B cell (primary cell): ENCODE measurements around the gene MINDY2. TPM values are rescaled to one million over a fixed set of nuclear protein-coding genes. Genes with fewer than 3 reads are reported as not detected.
"Not testable (repeated sequence)": the region's sequence is repeated elsewhere in the genome, so short reads cannot be mapped to it uniquely, and the experiment has no call there.

Experiments used
- ATAC-seq: fragments of 200-7000 bp; cut with Tn5 transposase; one replicate; pipeline ENCODE4 v1.10.0; 2021; ENCODE audit warnings: low read depth, mild to moderate bottlenecking, moderate number of reproducible peaks, moderate library complexity
- CTCF ChIA-PET: fragments of 350-600 bp; sonication (Branson Sonifier 250); formaldehyde crosslinking; loops from one replicate; lab custom pipeline; 2021; ENCODE audit warnings: antibody characterized with exemption, inconsistent platforms; lab: Charles Lee
- POLR2A ChIA-PET: fragments of 350-600 bp; sonication (Branson Sonifier 250); formaldehyde crosslinking; loops from one replicate; lab custom pipeline; 2021; ENCODE audit warnings: antibody characterized with exemption; lab: Charles Lee
- DNase-seq: peaks from one replicate; pipeline ENCODE4 v3.0.0; 2013
- H2AFZ ChIP-seq: 2 replicates; pipeline ENCODE4 v1.6.1; 2012; ENCODE audit warnings: mild to moderate bottlenecking, low read depth, low read length; ENCODE audit not compliant: insufficient read depth, poor library complexity, severe bottlenecking
- H3K27ac ChIP-seq, 2 donors: 1 replicate in 1 of 2; 2 replicates in 1 of 2; pipeline ENCODE4 v1.5.1; 2012 to 2013; ENCODE audit warnings: low read length in 2 of 2, mild to moderate bottlenecking in 2 of 2, moderate library complexity in 1 of 2
- H3K27me3 ChIP-seq, 4 experiments: fragments of 200-600 bp in 1 of 4; sonication (generic) in 1 of 4; replicated peaks in 1 of 4; 1 replicate in 2 of 4; 2 replicates in 2 of 4; pipeline versions ENCODE4 v1.6.1 to v1.7.0; 2013 to 2016; ENCODE audit warnings: low read length in 3 of 4, mild to moderate bottlenecking in 2 of 4, mixed read lengths in 1 of 4, moderate library complexity in 1 of 4; ENCODE audit not compliant: insufficient read depth in 4 of 4, control insufficient read depth in 3 of 4; ENCODE audit errors: control extremely low read depth in 1 of 4
- H3K36me3 ChIP-seq, 2 experiments: replicated peaks in 1 of 2; 1 replicate in 1 of 2; 2 replicates in 1 of 2; pipeline versions ENCODE4 v1.6.1 to v1.7.1; 2013; ENCODE audit warnings: low read length in 1 of 2; ENCODE audit not compliant: insufficient read depth in 2 of 2, control insufficient read depth in 1 of 2; ENCODE audit errors: control extremely low read depth in 1 of 2, extremely low read depth in 1 of 2
- H3K4me1 ChIP-seq, 2 donors: fragments of 200-600 bp in 1 of 2; sonication (generic) in 1 of 2; 1 replicate in 1 of 2; 2 replicates in 1 of 2; pipeline versions ENCODE4 v1.5.1 to v1.6.1; 2013 to 2017; ENCODE audit warnings: low read length in 2 of 2; ENCODE audit not compliant: control insufficient read depth in 2 of 2, insufficient read depth in 2 of 2
- H3K4me2 ChIP-seq: replicated peaks from 2 replicates; pipeline ENCODE3; 2012; ENCODE audit warnings: mild to moderate bottlenecking, low read depth, low read length; ENCODE audit not compliant: poor library complexity, severe bottlenecking
- H3K4me3 ChIP-seq, 5 experiments: fragments of 200-600 bp in 1 of 5; sonication (generic) in 1 of 5; 1 replicate in 3 of 5; 2 replicates in 2 of 5; pipeline versions ENCODE4 v1.5.1 to v1.7.0; 2011 to 2016; ENCODE audit warnings: low read length in 4 of 5, mild to moderate bottlenecking in 4 of 5, low read depth in 2 of 5, control low read depth in 1 of 5, moderate library complexity in 1 of 5; ENCODE audit not compliant: insufficient read depth in 1 of 5; ENCODE audit errors: control extremely low read depth in 1 of 5, extremely low read depth in 1 of 5
- H3K79me2 ChIP-seq: fragments of 200-600 bp; sonication (generic); one replicate; pipeline ENCODE4 v1.6.0; 2016; ENCODE audit warnings: low read length; ENCODE audit not compliant: control insufficient read depth, insufficient read depth
- H3K9ac ChIP-seq: fragments of 200-600 bp; sonication (generic); 2 replicates; pipeline ENCODE4 v1.6.1; 2017; ENCODE audit warnings: mild to moderate bottlenecking, low read length, moderate library complexity
- H3K9me3 ChIP-seq, 3 donors: one replicate each; pipeline versions ENCODE4 v1.6.1 to v1.7.1; 2013; ENCODE audit warnings: low read length in 2 of 3; ENCODE audit not compliant: control insufficient read depth in 2 of 3, insufficient read depth in 1 of 3; ENCODE audit errors: control extremely low read depth in 1 of 3
- H4K20me1 ChIP-seq: 2 replicates; pipeline ENCODE4 v1.6.0; 2012; ENCODE audit warnings: mild to moderate bottlenecking, low read length; ENCODE audit not compliant: insufficient read depth, control insufficient read depth, poor library complexity, severe bottlenecking
- H3K27ac Mint-ChIP-seq: one replicate; pipeline ENCODE4 v1.8.0; 2021; ENCODE audit warnings: mixed read lengths
- H3K27me3 Mint-ChIP-seq: one replicate; pipeline ENCODE4 v1.8.0; 2021; ENCODE audit warnings: mixed read lengths
- H3K4me1 Mint-ChIP-seq: one replicate; pipeline ENCODE4 v1.8.0; 2021; ENCODE audit warnings: mixed read lengths
- H3K4me3 Mint-ChIP-seq: one replicate; pipeline ENCODE4 v1.8.0; 2021; ENCODE audit warnings: mixed read lengths
- H3K9me3 Mint-ChIP-seq: one replicate; pipeline ENCODE4 v1.8.0; 2022; ENCODE audit warnings: mixed read lengths; ENCODE audit not compliant: insufficient read depth
- CTCF ChIP-seq: fragments of 200-600 bp; IDR thresholded peaks from one replicate; pipeline ENCODE4 v1.8.0; 2022; ENCODE audit warnings: antibody characterized with exemption, mild to moderate bottlenecking
- EZH2 ChIP-seq: IDR thresholded peaks from 2 replicates; pipeline ENCODE4 v1.6.1; 2012; ENCODE audit warnings: borderline replicate concordance, low read depth, mild to moderate bottlenecking, moderate library complexity, low read length; ENCODE audit not compliant: insufficient read depth, poor library complexity, severe bottlenecking
- WGBS: methylation state at CpG from one replicate; pipeline ENCODE4 v1.1.5; 2013; ENCODE audit warnings: missing lambda C conversion rate; ENCODE audit not compliant: insufficient coverage; 5-methylcytosine and 5-hydroxymethylcytosine counted together
- intact Hi-C: fragments of 100-400 bp; cut with micrococcal nuclease; formaldehyde crosslinking; loops from one replicate; pipeline ENCODE4 v1.10.0; 2022
- polyA plus RNA-seq: library from polyadenylated mRNA; depleted of rRNA; stranded (reverse); fragments of >200 nt; gene quantifications from 2 replicates; pipeline ENCODE4 v1.2.3, GENCODE V29; 2012
- total RNA-seq, 2 donors: library from RNA; stranded (reverse); fragments of 120-200 nt in 1 of 2; gene quantifications; 1 replicate in 1 of 2; 2 replicates in 1 of 2; pipeline versions ENCODE4 v1.2.3 to v1.2.4, GENCODE V29; 2013 to 2022

The MINDY2 gene
- total and polyA plus RNA-seq, 2 donors (not counting 1 experiment from before 2014, with no cell fraction given), result 2.3 to 16.6 TPM

- no peak overlapping the region for H3K27ac Mint-ChIP-seq
- POLR2A ChIA-PET, result interaction anchor here (0.6 kb wide), 3 partner anchors 72 to 772 kb away, joined by 4 to 6 read pairs (median 4); no protein-coding TSS in a partner anchor
These were observed 111.1 kb downstream of the MINDY2 start for GRCh38 chr15:58882243-58882642.

GRCh38 chr15:58883926-58884325 is 112.8 kb downstream of the MINDY2 start:
- H3K27ac ChIP-seq, H3K9me3 Mint-ChIP-seq, H3K4me3 Mint-ChIP-seq, H2AFZ ChIP-seq, intact Hi-C loops, H3K4me2 ChIP-seq, CTCF ChIA-PET, H3K27me3 Mint-ChIP-seq, H3K4me1 Mint-ChIP-seq, H3K4me1 ChIP-seq, H3K27me3 ChIP-seq, H3K27ac Mint-ChIP-seq, POLR2A ChIA-PET, H3K4me3 ChIP-seq, DNase-seq, ATAC-seq, H3K9me3 ChIP-seq, H3K79me2 ChIP-seq, H3K9ac ChIP-seq: not testable (repeated sequence)
- no CpG with 5 or more reads among the region's 3 CpGs for WGBS
- Histone ChIP-seq H4K20me1 (peaks cover 10% of the 10 kb centered on the region), H3K36me3 (peaks cover 10 to 94% of the 10 kb centered on the region in 2 experiments)

More at GRCh38 chr15:58882243-58882642, 111.1 kb downstream of the MINDY2 start:
- Histone ChIP-seq H3K36me3 (peaks cover 9 to 88% of the 10 kb centered on the region in 2 experiments), H3K79me2 (peaks cover 3% of the 10 kb centered on the region), H3K4me2 (no peak overlapping the region), H3K9me3 (no peaks in the 10 kb centered on the region), H3K9ac (no peak overlapping the region), H2AFZ (no peak overlapping the region), H3K4me3 (no peak overlapping the region), H3K27me3 (no peaks in the 10 kb centered on the region), H3K4me1 (no peaks in the 10 kb centered on the region), H4K20me1 (peaks cover 10% of the 10 kb centered on the region), H3K27ac (no peak overlapping the region)
- ATAC-seq (no peak), DNase-seq (no peak)
- no peak overlapping the region for H3K4me3 Mint-ChIP-seq
- H3K4me1 Mint-ChIP-seq, result no peaks in the 10 kb centered on the region
- 100% methylated on average over 2 of the region's 4 CpGs for WGBS
- no peaks in the 10 kb centered on the region for H3K27me3 Mint-ChIP-seq
- TF ChIP-seq CTCF (no peak), EZH2 (no peak)
- no peaks in the 10 kb centered on the region for H3K9me3 Mint-ChIP-seq
- intact Hi-C loops, result no loop called here
- CTCF ChIA-PET, result no interaction called here
